Spleen (tissue), 7 donors: ENCODE results near the gene SARS1.
A peak's percentile ranks its signal among the peaks of the same experiment; 100 is the strongest.

Source experiments
- POLR2A ChIP-seq, 3 donors: fragments of 450-650 bp; IDR thresholded peaks; one replicate each; pipeline ENCODE4 v1.5.1; 2017; ENCODE audit warnings: antibody characterized with exemption in 3 of 3, mild to moderate bottlenecking in 1 of 3
- TF ChIP-seq, protein P1 (sequence below), 11 experiments: fragments of 200-600 bp in 7 of 11; fragments of 450-650 bp in 4 of 11; sonication (generic) in 4 of 11; IDR thresholded peaks in 8 of 11; conservative IDR thresholded peaks in 3 of 11; 1 replicate in 7 of 11; 2 replicates in 4 of 11; pipeline versions ENCODE4 v1.4.0 to v1.8.0; 2016 to 2021; ENCODE audit warnings: antibody characterized with exemption in 11 of 11, inconsistent platforms in 4 of 11, mild to moderate bottlenecking in 1 of 11
- donor health status: DM: no; HTN: no; CAD: no; lungs with moderate emphysema.
- donor health status: DM: no; HTN: no; CAD: no.
- donor health status: DM: no; HTN: no; CAD: no.

GRCh38 chr1:109239409-109240068 lies 25.8 kb downstream of the SARS1 start:
- TF ChIP-seq, protein P1, sequence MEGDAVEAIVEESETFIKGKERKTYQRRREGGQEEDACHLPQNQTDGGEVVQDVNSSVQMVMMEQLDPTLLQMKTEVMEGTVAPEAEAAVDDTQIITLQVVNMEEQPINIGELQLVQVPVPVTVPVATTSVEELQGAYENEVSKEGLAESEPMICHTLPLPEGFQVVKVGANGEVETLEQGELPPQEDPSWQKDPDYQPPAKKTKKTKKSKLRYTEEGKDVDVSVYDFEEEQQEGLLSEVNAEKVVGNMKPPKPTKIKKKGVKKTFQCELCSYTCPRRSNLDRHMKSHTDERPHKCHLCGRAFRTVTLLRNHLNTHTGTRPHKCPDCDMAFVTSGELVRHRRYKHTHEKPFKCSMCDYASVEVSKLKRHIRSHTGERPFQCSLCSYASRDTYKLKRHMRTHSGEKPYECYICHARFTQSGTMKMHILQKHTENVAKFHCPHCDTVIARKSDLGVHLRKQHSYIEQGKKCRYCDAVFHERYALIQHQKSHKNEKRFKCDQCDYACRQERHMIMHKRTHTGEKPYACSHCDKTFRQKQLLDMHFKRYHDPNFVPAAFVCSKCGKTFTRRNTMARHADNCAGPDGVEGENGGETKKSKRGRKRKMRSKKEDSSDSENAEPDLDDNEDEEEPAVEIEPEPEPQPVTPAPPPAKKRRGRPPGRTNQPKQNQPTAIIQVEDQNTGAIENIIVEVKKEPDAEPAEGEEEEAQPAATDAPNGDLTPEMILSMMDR (IDR thresholded peaks at IDR 0.05 in 8 of 11, conservative IDR thresholded peaks at IDR 0.05 in 3 of 11), result peak in 8 of 11 experiments; percentile 15 to 63 (median 40)
- TF ChIP-seq POLR2A (IDR thresholded peaks at IDR 0.05), result no peak
